HAP-1 (cell line): ENCODE results near the gene ETS2.

ENCODE experiments used
- DNase-seq, 2 experiments: peaks; one replicate each; pipeline ENCODE4 v3.0.0-alpha.2; 2016 to 2020; ENCODE audit warnings: low spot score in 2 of 2
- H3K27me3 ChIP-seq: fragments of 250-450 bp; sonication (Bioruptor Pico); 2 replicates; pipeline ENCODE4 v1.5.1; 2020; ENCODE audit warnings: low read depth, mild to moderate bottlenecking, moderate library complexity
- H3K36me3 ChIP-seq: fragments of 250-450 bp; sonication (Bioruptor Pico); replicated peaks from 2 replicates; pipeline ENCODE4 v1.5.1; 2020; ENCODE audit warnings: mild to moderate bottlenecking
- H3K4me1 ChIP-seq: fragments of 250-450 bp; sonication (Bioruptor Pico); 2 replicates; pipeline ENCODE4 v1.5.1; 2020; ENCODE audit warnings: mild to moderate bottlenecking
- H3K4me3 ChIP-seq: fragments of 250-450 bp; sonication (Bioruptor Pico); 2 replicates; pipeline ENCODE4 v1.5.1; 2020; ENCODE audit warnings: mild to moderate bottlenecking, moderate library complexity
- H3K9me3 ChIP-seq: fragments of 250-450 bp; sonication (Bioruptor Pico); 2 replicates; pipeline ENCODE4 v1.5.1; 2020; ENCODE audit warnings: mild to moderate bottlenecking, moderate library complexity
- in situ Hi-C: fragments of 300-500 bp; cut with MboI; formaldehyde crosslinking; loops from 3 replicates; pipeline ENCODE4 v1.14.3; 2020; ENCODE audit warnings: low sequenced_read_pairs, inconsistent platforms, mixed read lengths

The ETS2 gene

DNA sequence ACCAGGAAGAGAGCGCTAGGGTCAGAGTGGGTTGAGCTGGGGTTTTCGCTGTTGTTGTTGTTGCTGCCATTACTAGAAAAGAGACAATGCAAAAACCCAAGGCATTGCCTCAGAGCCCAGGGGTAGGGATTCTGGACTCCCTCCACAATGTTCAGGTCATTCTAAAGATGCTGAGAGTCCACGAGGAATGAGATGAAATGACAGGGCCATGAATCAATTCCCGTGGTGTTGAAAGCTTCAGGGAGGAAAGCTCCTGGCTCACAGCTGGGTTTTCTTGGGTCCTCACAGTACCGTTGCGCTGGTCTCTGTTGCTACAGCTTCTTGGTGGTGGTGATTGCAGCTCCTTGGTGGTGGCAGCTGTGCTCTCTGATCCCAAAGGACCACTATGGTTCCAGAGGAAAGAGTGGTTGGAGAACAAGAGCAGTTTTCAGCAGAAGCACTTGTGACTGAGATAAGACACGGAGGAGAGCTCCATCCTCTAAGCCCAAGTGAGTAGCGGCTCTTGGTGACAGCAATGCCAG lies 58.2 kb downstream of the ETS2 start:
- no peaks in the 10 kb centered on the region for H3K4me1 ChIP-seq
- H3K4me3 ChIP-seq: no peak overlapping the region
- H3K9me3 ChIP-seq: no peaks in the 10 kb centered on the region
- H3K27me3 ChIP-seq: no peaks in the 10 kb centered on the region
- DNase-seq: no peak
- H3K36me3 ChIP-seq: no peaks in the 10 kb centered on the region
- in situ Hi-C loops: no loop called here

DNA sequence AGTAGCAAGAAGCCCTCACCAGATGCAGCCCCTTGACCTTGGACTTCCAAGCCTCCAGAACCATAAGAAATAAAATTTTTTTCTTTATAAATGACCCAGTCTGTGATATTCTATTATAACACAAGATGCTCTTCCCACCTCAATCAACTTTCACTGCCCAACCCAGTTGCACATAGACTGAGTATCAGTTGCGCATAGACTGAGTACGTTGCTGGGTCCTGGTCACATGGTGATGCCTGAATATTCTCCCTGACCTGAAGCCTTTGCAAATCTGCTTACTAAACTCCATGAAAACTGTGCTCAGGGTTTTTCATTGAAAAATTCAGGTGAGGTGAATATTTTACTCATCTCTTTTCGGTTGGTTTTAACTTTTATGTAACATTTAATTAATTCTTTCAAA lies 59.2 kb downstream of the ETS2 start:
- in situ Hi-C loops: no loop called here

DNA sequence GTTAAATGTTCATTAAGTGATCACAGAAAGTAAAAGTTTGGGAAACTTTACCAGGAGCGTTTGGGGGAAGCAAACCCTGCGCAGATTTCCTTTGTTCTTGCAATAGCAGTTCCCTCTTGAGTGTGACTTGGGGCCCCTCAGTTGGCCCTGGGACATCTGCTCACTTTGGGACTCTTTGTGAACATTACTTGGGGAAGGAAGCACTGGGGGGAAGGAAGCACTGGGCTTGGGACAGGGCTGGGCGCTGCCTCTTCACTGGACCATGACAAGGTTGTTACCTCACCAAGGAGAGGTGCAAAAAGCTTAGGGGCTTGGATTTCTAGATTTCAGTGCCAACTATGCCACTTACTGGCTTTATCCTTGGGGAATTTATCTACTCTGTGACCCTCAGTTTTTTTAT lies 63.5 kb downstream of the ETS2 start:
- no peaks in the 10 kb centered on the region for H3K36me3 ChIP-seq
- H3K9me3 ChIP-seq: no peaks in the 10 kb centered on the region
- no peaks in the 10 kb centered on the region for H3K4me1 ChIP-seq
- no peak overlapping the region for H3K4me3 ChIP-seq
- H3K27me3 ChIP-seq: no peaks in the 10 kb centered on the region
- in situ Hi-C loops: no loop called here
- no peak for DNase-seq

More for the DNA sequence above, 59.2 kb downstream of the ETS2 start:
- Histone ChIP-seq H3K4me3 (no peak overlapping the region), H3K4me1 (no peaks in the 10 kb centered on the region), H3K9me3 (no peaks in the 10 kb centered on the region), H3K36me3 (no peaks in the 10 kb centered on the region), H3K27me3 (no peaks in the 10 kb centered on the region)
- no peak for DNase-seq

DNA sequence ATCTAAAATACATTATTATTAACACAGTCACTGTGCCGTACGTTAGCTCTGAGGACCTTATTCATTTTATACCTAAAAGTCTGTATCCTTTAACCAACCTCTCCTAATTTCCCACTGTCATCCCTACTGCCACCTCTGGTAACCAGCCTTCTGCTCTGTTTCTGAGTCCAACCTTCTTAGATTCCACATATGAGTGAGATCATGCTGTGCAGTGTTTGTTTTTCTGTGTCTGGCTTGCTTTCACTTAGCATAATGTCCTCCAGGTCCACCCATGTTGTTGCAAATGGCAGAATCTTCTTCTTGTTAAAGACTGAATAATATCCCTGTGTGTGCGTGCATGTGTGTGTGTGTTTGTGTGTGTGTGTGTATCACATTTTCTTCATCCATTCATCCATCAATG lies 64.2 kb downstream of the ETS2 start:
- H3K4me3 ChIP-seq: no peak overlapping the region
- H3K9me3 ChIP-seq: no peaks in the 10 kb centered on the region
- H3K36me3 ChIP-seq: no peaks in the 10 kb centered on the region
- no peak for DNase-seq
- in situ Hi-C loops: no loop called here
- H3K27me3 ChIP-seq: no peaks in the 10 kb centered on the region
- H3K4me1 ChIP-seq: no peaks in the 10 kb centered on the region
